Islet of Langerhans (tissue), 1 donor: ENCODE results near the gene EMC8.
"Not testable (repeated sequence)": the region's sequence is repeated elsewhere in the genome, so short reads cannot be mapped to it uniquely, and the experiment has no call there.

ENCODE experiments used
- FAIRE-seq: peaks from one replicate; lab custom pipeline; 2011; peaks lifted over from hg19 to GRCh38; lab: Jason Lieb, UNC

EMC8 gene

GRCh38 chr16:85812031-85812807, 12.9 kb upstream of the EMC8 start:
- FAIRE-seq = no peak

DNA sequence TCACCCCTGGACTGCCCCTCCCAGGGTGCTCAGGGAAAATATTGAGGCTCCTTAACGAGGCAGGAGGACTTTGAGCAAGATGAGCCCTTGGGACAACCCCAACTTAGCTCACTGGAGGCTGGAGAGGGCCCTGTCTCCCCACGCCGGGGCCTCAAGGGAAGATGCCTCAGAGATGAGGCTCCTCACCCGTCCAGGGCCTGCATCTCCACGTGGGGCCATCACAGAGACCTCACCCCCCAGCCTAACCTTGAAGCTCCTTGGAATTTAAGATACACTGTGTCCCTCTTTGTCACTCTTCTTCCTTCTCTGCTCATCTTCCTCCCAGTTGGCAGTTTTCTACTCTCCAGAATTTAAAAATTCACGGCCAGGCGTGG, 11.4 kb upstream of the EMC8 start:
- no peak for FAIRE-seq

GRCh38 chr16:85810097-85810741, 10.9 kb upstream of the EMC8 start:
- no peak for FAIRE-seq

- FAIRE-seq = no peak
Observed at GRCh38 chr16:85809645-85810044, 10.3 kb upstream of the EMC8 start.

- FAIRE-seq = no peak
Observed at GRCh38 chr16:85808926-85809325, 9.6 kb upstream of the EMC8 start.

DNA sequence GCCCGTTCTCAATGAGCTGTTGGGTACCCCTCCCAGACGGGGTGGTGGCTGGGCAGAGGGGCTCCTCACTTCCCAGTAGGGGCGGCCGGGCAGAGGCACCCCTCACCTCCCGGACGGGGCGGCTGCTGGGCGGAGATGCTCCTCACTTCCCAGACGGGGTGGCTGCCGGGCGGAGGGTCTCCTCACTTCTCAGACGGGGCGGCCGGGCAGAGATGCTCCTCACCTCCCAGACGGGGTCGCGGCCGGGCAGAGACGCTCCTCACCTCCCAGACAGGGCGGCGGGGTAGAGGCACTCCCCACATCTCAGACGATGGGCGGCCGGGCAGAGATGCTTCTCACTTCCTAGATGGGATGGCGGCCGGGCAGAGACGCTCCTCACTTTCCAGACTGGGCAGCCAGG, 8.8 kb upstream of the EMC8 start:
- not testable (repeated sequence) for FAIRE-seq

DNA sequence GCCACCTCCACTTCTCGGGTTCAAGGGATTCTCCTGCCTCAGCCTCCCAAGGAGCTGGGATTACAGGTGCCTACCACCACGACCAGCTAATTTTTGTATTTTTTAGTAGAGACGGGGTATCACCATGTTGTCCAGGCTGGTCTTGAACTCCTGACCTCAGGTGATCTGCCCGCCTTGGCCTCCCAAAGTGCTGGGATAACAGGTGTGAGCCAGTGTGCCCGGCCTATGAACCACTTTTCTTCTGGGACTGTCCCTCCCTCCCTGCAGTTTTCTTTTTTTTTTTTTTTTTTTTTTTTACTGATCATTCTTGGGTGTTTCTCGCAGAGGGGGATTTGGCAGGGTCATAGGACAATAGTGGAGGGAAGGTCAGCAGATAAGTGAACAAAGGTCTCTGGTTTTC, 8.0 kb upstream of the EMC8 start:
- not testable (repeated sequence) for FAIRE-seq

DNA sequence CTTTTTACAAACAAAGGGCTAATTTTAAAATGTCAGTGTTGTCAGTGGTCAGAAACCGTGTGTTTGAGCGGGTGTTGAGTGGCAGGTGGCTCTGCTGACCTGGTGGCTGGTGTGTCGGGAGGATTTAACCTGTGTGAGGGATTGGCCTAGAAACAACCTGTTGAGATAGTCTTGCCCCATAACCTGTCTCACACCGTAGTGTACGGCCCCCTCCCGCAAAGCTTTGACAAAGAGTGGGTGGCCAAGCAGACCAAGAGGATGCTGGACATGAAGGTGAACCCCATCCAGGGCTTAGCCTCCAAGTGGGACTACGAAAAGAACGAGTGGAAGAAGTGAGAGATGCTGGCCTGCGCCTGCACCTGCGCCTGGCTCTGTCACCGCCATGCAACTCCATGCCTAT, 7.2 kb upstream of the EMC8 start:
- no peak for FAIRE-seq

GRCh38 chr16:85805442-85806045, 6.2 kb upstream of the EMC8 start:
- FAIRE-seq = no peak

DNA sequence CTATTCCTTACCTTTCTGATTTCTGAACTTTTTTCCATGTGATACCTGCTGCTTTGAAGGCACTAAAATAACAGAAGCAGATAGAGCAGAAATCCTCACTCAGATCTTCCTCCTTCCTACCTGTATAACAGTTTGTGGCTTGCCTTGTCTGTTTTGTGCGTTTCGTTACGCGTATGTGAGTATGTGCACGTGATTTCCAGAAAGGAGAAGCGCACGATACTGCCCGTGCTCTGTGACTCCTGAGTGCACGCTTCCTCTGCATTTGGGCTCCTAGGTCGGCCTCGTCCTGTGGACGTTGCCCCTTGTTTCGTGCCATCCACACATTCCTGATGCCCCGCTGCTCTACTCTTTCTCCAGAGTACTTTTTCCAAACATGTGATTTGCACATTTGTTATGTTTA, 4.2 kb upstream of the EMC8 start:
- FAIRE-seq = no peak

GRCh38 chr16:85800321-85800669, 951 bp upstream of the EMC8 start:
- no peak for FAIRE-seq

GRCh38 chr16:85798901-85799496, 345 bp downstream of the EMC8 start:
- no peak for FAIRE-seq

GRCh38 chr16:85798283-85798776, 1.0 kb downstream of the EMC8 start:
- no peak for FAIRE-seq

GRCh38 chr16:85796599-85796998, 2.7 kb downstream of the EMC8 start:
- FAIRE-seq = no peak

- no peak for FAIRE-seq
Observed at GRCh38 chr16:85796152-85796551, 3.2 kb downstream of the EMC8 start.

DNA sequence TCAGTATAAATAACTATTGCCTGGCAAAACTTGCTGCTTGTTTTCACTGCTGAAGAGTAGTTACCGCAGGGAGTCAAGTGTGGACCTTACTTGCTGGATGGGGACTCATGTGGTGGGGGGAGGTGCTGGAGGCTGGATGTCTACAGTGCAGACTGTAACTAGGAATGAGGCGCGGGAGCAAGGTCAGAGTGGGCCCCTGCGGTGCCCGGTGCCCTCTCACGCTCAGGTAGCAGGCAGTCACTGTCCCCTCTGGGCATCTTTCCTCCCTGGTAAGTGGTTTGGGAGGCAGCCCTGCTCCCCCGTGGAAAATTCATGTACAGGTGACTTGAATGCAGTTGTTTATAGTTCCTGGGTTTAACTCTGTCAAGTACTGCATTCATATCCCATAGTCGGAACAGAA, 4.6 kb downstream of the EMC8 start:
- FAIRE-seq = no peak

DNA sequence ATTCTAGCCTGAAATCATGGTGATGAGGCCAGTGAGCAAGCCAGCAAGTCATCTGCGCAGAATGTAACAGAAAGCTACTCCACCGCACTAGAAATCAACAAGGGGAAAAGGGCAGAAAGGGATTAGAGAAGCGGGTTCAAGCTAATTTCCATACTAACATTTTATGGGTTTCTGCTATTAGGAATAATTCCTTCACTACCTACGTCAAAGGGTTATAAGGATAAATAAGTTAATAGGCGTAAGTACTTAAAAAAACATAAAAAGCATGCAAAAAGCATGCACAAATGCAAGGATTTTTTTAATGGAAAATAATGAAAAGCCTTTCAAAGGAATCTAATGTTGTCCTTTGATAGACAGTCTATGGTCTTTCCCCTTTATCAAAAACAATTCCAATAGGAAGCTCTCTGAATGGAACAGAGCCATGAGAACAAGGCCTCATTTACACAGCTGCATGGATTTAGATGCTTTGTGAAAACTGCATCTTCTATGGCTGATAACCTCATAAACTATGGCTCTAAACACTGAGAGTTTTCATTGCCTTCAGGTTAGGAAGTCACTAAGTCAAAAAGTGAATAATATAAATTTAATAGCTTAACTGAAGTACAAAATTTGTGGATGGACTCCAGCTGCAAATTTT, 5.6 kb downstream of the EMC8 start:
- no peak for FAIRE-seq

DNA sequence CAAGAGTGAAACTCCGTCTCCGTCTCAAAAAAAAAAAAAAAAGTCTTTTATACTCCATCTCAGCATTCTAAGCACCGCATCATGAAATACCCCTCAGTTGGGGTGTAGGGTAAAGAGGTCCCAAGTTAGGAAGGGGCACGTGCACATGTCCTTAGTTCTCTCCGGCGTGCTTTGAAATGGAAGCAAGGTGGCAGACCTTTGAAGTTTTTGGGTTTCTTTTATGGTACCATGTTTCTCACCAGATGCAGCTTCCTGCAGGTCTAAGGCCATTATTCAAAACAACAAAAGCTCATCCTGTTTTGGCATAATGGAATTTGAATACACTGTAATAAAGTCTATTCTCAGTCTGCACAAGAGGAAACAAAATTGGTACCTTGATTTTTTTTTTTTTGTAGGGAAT, 9.6 kb downstream of the EMC8 start:
- no peak for FAIRE-seq

GRCh38 chr16:85788819-85789218, 10.5 kb downstream of the EMC8 start:
- no peak for FAIRE-seq

DNA sequence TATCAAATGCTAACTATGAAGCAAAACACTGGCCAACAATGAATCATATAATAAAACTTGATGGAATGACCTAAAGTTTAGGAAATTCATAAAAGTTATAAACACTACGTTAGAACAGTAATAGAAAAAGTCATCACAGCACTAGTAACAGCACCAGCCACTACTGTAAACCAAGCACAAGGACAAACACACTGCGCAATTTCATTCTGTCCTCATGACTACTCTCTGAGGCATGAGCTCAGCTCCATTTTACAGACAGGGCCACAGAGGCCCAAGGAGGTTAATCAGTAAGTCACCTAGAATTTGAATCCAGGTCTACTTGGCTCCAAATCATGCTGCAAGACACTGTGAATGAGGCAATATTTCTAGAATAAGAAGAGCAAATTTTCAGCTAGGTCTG, 13.4 kb downstream of the EMC8 start:
- no peak for FAIRE-seq

DNA sequence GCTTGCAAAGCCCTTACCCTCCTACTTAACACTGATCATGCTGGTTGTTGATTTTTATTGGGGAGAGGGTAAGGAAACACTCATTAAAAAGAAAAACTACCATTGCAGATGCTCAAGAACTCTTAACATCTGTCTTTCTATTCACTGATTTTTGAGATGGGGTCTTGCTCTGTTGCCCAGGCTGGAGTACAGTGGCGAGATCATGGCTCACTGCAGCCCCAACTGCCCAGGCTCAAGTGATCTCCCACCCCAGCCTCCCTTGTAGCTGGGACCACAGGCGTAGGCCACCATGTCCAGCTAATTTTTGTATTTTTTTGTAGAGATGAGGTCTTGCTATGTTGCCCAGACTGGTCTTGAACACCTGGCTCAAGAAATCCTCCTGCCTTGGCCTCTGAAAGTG, 14.5 kb downstream of the EMC8 start:
- FAIRE-seq = no peak

GRCh38 chr16:85783441-85783840, 15.9 kb downstream of the EMC8 start:
- FAIRE-seq = no peak

DNA sequence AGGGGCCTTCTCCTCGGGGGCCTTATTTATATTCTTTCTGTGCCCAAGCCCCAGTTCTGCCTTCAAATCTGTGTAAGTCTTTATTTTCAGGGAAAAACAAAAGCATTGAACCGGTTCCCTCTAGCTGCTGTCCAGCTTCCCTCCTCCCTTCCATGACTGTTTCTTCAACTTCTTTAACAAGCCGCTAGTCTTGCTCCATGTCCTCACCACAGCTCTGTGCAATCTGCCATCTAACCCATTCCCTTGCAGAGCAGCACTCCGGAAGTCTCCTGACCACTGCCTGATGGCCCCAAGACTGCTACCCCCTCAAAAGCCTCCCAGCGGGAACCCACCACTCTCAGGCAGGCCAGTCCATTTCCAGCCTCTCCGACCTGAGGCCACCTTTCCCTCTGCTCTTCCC, 16.9 kb downstream of the EMC8 start:
- no peak for FAIRE-seq
